NK-92 (cell line): ENCODE measurements around the gene ZNF784.
A peak's percentile ranks its signal among the peaks of the same experiment; 100 is the strongest.

Source experiments
- DNase-seq: peaks from one replicate; lab custom pipeline; 2025; ENCODE audit not compliant: unreplicated experiment; lab: John Stamatoyannopoulos, UW

Gene ZNF784

GRCh38 chr19:55624109-55625003 is at the start of gene ZNF784:
Gene ZNF784 (minus strand): TSS chr19:55624566. CDS start chr19:55624561, 5 bp downstream.
- peak; percentile 62 for DNase-seq

DNA sequence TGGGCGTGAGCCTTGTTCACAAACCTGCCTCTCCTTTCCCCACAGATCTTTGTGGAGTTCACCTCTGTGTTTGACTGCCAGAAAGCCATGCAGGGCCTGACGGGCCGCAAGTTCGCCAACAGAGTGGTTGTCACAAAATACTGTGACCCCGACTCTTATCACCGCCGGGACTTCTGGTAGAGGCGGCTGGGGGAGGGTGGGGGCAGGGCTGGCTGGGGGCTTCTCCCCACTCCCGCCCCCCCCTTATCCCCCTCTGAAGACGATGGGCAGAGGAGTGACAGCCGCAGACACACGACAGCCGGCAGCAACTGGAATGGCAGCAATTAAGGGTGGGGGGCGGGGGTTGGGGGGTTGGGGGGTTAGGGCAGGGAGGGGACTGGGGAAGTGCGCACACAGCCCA is 49.5 kb upstream of the ZNF784 start:
- DNase-seq = no peak

- DNase-seq = no peak
These were observed 49.1 kb upstream of the ZNF784 start for GRCh38 chr19:55673465-55673864.

DNA sequence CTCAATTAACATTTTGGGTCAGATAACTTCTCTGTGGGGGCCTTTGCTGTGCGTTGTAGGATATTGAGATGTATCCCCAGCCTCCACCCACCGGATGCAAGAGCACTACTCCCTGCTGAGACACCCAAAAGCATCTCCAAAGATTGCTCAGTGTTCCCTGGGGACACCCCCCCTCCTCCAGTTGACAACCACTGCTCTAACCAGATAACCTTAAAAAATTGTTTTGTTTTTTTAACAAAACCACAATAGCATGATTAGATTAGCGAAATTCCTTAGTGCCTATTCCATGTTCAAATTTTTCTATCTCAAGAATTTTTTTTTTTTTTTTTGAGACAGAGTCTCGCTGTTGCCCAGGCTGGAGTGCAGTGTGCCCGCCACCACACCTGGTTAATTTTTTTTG is 48.1 kb upstream of the ZNF784 start:
- no peak for DNase-seq

- no peak for DNase-seq
These were observed 46.6 kb upstream of the ZNF784 start for GRCh38 chr19:55671054-55671378.

- no peak for DNase-seq
These were observed 46.1 kb upstream of the ZNF784 start for GRCh38 chr19:55670280-55671053.

DNA sequence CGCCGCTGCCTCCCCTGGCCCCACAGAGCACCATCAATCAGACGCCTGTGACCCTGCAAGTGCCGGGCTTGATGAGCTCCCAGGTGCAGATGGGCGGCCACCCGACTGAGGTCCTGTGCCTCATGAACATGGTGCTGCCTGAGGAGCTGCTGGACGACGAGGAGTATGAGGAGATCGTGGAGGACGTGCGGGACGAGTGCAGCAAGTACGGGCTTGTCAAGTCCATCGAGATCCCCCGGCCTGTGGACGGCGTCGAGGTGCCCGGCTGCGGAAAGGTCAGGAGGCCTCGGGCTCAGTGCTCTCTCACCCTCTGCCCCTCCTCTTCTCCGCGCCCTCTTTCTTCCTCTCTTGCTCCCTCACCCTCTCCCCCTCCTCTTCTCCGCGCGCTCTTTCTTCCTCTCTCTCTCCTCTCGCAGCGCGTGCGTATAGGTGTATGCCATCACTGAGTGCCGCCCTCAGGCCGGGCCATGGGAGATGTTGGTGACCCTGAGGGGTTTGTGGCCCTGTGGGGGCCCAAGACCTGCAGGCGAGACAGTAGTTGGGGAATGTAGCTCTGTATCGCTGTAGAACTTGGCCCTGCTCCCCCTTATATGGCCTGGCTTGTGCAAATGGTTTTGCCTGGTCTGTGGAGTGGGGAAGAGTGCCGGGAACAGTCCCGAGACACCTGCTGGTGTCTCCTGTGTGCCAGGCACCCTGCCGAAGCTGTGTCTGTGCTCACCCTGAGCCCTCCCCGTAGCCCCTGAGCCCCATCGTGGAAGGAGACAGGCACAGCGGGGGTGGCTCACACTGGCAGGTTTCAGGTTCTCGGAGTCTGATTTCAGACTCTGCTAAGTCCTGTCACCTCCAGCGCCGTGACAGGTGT is 45.3 kb upstream of the ZNF784 start:
- DNase-seq = no peak

GRCh38 chr19:55668603-55669348 is 44.4 kb upstream of the ZNF784 start:
- DNase-seq = no peak

- no peak for DNase-seq
These were observed 43.6 kb upstream of the ZNF784 start for GRCh38 chr19:55667958-55668357.

- no peak for DNase-seq
These were observed 43.1 kb upstream of the ZNF784 start for GRCh38 chr19:55667511-55667910.

- DNase-seq = no peak
These were observed 42.6 kb upstream of the ZNF784 start for GRCh38 chr19:55667006-55667381.

DNA sequence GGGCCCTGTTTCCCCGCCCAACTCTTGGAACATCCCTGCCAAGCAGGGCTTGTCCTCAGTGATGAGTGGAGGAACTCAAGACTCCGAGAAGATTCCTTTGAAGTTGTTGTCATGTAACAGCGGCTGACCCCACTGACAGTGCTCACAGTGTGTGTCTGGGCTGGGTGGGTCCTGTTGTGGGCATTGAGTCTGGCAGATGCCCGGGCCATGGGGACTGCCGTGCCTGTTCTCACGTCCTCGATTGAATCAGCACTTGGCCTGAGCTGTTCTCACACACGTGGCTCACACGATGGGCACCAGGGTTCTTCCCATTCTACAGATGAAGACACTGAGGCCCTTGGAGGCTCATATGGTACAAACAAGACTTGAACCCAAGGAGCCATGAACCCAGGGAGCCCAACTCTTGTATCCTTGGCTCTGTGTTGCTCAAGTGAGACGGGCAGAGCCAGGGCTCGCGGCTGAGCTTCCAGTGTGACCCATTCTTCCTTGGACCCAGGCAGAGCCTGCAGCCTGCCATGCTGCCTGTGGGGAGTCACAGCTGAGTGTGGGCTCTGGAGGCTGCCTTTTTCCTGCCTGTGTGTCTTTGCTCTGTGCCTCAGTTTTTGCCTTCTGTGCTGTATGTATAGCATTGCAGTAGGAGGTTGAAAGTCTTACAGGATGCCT is 42.1 kb upstream of the ZNF784 start:
- no peak for DNase-seq

- DNase-seq = no peak
These were observed 39.6 kb upstream of the ZNF784 start for GRCh38 chr19:55663846-55664536.

DNA sequence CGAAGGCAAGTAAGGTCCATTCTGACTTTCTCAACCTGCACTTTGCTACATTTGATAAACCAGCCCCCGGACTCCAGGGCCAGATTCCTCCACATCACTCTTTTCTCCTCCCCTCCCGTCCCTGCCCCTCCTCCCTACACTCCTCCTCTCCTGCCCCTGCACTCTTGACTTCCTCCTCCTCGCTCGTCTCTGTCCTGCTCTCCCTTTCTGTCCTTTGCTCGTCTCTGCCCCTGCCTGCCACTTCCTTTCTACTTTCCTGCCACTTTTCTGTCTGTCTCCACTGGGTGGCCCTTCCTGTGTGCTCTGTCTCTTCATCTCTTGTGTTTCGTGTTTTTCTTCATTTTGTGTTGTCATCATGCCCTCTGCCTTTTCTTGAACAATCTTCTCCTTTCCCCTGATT is 37.5 kb upstream of the ZNF784 start:
- no peak for DNase-seq

DNA sequence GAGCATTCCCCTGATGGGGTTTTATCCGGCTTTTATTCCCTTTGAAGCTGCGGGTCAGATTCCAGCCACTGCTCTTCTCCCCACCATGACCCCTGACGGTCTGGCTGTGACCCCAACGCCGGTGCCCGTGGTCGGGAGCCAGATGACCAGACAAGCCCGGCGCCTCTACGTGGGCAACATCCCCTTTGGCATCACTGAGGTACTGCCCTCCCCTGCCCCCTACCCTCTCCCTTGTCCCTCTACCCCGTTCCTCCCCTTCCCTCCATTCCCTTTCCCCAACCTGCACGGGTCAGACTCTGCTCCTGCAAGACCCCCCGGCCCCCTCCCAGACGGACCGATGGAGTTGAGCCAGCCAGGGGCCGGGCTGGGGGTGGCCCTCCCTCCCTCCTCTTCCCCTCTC is 36.6 kb upstream of the ZNF784 start:
- no peak for DNase-seq

DNA sequence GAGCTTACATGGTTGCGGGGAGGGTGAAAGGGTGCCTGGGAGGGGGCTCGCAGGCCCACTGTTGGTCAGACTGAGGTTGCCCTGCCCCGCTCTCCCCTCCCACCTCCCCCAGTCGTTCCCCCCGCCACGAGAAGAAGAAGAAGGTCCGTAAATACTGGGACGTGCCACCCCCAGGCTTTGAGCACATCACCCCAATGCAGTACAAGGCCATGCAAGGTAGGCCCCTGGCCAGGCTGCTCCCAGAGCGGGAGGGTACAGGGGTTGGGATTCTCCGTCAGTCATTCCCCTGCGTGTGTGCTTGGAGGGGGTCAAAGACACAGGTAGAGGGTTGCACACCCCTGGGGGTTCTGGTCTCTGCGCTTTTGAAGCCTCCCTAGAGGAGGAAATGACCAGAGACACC is 36.0 kb upstream of the ZNF784 start:
- no peak for DNase-seq

- no peak for DNase-seq
These were observed 35.5 kb upstream of the ZNF784 start for GRCh38 chr19:55659822-55660221.

GRCh38 chr19:55658846-55659459 is 34.6 kb upstream of the ZNF784 start:
- DNase-seq = no peak
